ENCODE measurements around the gene HOXB7.

The HOXB7 gene

DNA sequence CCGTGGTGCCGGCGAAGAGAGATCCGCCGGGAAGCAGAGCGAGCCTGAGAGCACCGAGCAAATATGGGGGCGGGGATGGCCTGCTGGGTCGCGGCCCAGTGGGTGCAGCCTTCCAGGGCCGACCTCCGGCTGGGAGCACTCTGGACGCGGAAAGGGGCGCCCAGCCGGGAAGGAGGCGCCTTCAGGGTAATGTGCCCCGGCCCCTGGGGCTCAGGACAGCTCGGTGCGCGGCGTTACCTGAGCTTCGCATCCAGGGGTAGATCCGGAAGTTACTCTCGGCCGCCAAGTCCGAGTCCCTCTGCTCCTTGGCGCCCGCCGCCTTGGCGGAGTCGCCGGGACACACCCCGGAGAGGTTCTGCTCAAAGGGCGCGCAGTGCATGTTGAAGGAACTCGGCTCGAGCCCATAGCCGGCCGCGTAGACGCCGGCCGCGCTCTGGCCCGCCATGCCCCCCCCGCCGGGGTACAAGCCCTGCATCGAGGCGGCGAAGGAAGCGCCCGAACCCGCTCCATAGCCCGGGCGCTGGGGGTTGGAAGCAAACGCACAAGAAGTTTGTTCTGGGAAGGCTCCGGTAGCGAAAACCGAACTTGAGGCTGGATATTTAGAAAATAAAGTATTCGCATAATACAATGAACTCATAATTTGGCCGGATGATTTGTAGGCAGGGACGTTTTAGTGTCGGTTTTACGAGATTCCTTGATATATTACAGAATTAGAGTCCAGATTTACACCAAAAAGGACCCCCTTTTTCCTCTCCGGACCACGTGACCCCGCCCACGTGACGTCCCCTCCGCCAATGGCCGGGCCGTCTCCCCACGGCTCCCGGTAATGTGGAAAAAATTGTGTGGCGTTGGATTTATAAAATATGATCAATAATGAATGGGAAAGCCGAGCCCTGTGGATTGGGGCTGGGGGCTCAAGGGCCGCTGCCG is at the start of gene HOXB7:
HOXB7 (minus strand) TSS at position 736 of the 930 bp plus-strand sequence; CDS start at position 637, 99 bp downstream.
- DNase-seq (ENCODE audit: low read depth), result no peak

DNA sequence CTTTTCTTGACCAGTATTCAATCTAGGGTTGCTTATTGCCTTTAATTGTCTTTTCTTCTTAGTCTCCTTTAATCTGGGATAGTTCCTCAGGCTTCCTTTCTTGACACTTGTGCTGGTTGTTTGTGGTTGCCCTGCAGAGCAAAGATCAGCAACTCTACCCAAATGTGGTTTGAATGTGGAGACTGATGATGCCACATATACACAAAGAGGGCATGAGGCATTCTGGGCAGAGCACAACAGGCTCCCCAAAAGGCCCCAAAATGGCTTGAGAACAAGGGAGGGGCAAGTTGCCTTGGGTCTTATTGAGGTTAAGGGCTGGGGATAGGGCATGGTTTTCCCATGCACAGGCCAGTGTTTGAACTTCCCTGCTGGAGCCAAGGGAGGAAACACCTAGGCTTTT is 45.1 kb upstream of the HOXB7 start:
- DNase-seq (ENCODE audit: low read depth), result no peak

DNA sequence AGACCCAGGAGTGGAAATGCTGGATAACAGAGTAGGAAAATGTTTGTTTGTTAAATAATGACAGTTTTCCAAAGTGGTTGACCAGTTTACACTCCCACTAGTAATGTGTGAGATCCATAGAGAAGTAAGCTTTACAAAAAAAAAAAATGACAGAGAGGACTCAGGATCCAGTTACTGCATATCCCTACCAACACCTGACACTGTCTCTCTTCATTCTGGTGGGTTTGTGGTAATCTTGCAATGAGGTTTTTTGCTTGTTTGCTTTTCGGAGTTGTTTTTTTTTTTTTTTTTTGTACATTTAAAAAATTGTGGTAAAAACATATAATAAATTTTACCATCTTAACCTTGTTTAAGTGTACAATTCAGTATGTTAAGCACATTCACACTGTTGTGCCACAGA is 38.9 kb upstream of the HOXB7 start:
- no peak for DNase-seq (ENCODE audit: low read depth)

DNA sequence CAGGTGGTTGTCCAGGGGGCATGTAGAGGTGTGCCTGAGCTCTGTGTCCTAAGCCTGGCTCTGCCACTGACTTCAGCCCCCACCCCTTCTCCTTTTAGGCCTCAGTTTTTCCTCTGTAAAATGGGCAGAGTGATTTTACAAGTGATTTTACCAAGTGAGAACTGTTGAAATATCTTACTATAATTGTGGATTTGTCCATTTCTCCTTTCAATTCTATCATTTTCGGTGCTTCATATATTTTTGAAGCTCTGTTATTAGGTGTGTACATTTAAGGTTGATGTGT is 37.1 kb upstream of the HOXB7 start:
- DNase-seq (ENCODE audit: low read depth), result no peak

DNA sequence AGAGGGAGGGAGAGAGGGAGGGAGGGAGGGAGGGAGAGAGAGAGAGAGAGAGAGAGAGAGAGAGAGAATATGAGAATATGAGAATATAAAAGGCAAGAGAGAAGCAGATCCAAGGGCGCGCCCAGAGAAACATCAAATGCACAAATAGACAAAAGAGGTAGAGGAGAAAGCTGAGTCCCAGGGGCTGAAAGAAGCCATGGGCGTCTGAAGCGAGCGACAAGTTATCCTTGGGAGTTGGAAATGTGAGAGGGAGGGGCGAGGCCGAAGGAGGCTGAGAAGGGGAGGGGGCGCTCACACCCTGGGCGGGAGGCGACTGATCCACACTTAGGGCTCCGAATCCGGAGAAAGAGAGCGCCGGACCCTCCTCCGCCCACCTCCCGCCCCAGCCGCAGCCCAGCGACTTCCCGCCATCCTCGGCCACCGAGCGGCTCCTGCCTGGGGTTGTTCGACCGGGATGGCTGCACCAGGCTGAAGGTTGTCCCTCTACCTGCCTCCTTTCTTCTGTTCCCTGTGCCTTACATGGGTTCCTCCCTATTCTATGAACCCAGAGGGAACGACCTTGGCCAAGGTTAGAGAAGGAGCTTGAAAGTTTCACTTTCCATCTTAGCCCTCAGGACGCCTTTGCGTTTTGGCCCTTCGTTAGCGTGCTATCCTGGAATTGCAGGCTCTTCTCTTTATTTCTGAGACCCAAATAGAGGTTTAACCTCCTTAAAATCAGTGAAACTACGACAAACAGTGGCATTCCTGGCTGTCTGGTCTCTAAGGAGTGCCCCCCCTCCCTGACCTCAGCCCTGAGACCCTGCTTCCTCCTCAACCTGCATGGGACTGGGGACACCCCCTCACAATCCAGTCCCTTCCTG is 36.5 kb upstream of the HOXB7 start:
- DNase-seq (ENCODE audit: low read depth), result no peak

DNA sequence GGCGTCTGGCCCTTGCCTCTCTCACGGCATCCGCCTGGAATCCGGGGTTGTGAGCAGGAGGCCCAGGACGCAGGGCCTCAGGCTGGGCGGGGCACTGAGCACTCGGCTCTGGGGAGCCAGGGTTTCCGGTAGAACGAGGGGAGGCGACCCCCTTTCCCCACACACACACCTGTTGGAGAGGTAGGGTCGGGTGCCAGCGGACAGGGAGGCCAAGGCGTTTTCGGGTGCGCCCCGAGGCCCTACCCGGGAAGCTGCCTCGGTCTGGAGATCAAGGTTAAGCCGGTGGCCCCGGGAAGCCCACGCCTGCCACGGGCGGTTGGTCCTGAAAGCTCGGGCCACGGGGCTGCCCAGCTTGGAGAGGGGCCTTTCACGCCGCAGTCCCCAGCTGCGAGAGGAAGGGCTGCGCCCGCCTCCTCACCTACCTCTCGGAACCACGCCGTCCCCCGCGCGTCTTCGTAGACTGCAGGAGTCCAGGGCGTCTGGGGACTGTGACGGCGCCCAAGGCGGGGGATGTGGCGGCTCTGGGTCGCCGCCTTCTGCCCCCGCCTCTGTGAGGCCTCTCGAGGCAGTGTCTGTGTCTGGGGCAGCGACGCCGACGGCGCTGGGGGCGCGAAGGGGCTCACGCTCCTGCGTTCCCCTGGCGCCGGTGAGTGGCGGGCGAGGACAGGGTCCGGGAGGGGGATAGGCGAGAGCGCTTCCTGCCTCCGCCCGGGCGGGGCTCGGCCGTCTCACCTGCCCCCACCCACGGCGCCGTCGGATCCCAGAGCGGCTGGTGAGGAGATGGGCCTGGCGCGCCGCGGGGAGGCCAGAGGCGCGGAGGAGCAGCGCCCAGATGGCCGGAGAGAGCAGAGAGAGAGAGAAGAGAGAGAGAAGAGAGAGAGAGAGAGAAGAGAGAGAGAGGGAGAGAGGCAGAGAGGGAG is 35.6 kb upstream of the HOXB7 start:
- no peak for DNase-seq (ENCODE audit: low read depth)

DNA sequence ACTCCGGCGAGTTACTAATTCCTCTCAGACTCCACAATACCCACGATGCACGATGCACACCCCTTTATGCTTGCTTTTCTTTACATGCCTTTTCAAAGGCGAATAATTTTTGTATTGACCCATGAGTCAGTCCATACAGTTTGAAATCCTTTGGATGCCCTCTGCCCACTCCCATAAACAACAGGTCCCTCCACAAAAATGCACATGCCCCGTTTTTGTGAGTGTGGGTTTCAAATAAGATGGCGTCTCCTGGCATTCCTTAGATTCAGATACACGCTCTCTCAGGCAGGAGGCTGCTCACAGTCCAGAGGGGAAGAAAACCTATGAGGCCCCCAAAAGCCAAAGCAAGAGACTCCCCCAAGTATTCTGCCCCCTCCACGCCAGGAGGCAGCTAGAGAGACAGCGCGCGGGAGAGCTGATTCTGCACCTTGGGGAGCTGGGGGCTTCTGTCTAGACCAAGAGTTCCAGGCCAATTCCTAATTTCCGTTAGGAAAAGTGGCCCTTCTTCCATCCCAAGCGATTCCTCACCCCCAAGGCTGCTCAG is 34.9 kb upstream of the HOXB7 start:
- no peak for DNase-seq (ENCODE audit: low read depth)

DNA sequence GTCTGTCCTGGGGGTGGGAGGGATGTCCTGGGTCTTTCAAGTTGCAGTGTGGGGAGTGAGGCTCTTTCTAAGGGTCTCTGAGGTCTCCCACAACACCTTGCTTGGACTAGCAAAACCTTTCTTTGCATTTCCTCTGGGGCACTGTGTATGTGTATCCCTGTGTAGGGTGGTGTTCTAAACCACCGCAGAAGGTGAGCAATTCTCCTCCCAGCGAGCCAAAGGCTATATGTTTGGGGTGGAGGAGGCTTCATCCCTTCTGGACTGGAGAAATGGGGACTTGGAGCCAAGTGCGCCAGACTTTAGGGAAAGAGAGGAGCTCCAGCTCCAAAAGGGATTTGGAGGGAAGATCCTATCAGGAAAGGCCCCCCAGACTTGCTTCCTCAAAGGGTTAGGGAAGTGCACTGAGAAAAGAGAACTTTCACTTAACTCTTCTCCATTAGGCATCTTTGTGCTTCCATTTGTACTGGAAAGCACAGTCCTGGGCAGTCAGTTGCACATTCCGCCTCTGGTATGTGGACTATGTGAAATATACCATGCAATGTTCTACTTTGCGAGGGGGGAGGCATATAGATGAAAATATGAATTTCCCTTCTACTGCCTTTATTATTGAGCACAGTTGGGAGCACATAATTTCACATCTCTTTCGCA is 34.2 kb upstream of the HOXB7 start:
- no peak for DNase-seq (ENCODE audit: low read depth)

DNA sequence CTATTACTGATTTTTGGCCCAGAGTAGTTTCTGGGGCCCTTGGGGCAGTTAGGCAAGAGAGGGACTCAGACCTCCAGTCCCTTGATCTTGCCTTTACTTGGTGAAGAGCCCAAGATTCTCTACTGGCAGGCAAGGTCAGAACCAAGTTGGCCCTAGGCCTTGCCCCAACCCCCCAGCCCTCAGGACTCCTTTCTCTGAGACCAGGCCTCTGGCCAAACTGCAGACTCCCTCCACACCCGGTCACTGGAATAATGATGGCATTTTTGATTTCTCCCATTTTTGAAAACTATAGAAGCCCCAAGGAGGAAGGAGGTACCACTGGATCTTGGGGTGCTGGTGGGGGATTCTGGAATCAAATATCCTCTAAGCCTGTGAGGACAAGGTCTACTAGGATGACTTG is 33.3 kb upstream of the HOXB7 start:
- no peak for DNase-seq (ENCODE audit: low read depth)

DNA sequence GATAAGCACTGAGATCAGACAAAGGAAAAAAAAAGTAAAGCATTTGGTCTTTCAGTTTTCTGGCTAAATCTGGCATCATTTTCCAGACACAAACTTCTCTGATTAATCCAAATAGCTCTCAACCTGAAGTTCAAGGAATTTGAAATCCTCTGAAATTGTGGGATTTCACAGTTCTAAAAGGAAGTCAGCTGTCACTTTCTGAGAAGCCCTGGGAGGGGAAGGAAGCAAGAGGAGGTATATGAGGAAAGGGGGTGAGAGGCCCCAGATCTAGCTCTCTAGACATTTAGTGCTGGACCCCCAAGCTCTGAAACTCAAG is 32.8 kb upstream of the HOXB7 start:
- DNase-seq (ENCODE audit: low read depth), result no peak

DNA sequence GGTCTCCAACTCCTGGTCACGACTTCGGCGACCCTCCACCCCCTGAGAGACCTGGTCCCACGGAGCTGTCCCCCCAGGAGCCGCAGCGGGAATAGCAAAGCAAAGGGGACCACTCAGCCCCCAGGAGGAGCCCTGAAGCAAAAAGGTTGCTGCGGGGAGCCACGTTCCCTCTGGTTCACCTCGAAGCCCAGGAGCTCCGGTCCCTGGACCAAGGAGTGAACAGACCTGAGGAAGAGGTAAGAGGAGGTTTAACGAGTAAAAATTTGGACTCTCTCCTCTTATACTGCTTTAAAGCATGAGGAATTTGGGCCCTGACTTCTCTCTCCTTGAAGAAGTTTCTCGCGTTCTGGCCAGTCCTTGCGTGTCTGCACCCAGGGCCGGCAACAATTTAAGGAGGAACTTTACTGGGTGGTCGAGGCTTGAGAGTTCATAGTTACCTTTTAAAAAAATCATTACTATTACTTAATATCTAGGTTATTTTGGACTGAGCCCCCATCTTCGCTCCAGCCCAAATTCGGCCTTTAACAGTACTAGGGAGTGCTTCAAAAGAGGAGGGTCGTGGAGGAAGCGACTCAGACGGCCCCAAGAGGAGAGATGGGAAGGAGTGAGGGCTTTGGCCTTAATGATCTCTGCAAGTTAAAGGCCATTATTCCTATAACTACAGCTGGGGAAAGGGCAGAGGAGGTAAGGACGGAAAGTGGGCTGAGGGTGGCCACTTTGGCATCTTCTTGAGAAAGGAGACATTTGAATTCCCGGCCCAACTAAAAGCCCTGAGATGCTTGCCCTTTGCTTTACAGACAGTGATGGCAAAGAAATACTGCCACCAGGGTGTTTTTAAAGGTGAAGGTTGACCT is 32.3 kb upstream of the HOXB7 start:
- no peak for DNase-seq (ENCODE audit: low read depth)

DNA sequence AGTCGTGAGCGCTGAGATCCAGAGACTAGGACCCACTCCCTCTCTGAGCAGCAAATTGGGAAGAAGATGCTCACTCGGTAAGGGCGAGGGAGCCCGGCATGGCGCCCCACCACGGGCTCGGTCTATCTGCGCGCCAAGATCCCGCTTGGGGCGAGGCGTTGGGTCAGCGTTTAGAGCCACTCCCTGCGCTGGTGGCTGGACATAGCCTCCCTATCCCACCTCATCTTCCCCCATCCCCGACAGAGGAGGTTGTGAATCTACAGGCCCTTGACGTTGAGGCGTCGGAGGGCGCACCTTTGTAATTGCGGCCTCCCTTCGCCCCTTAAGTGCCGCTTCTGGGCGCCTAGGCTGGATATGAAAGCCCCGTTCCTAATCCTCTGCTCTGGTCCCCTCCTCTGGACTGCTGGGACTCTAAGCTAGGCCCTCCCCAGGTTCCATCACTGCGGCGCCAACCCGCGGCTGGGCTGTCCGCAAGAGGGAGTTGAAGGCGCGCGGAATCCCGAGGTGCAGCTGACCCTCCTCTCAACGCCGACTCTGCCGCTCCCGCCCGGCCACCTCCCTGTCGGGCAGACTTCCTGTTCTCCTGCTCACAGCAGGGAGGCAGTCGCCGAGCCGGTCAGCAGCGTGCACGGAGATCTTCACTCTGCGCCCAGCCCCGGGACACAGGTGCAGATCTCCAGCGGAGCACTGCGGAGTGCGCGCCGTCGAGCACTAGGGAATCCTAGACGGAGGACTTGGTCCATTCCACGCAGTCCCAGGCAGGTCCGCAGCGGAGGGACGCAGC is 31.4 kb upstream of the HOXB7 start:
- DNase-seq (ENCODE audit: low read depth), result no peak

DNA sequence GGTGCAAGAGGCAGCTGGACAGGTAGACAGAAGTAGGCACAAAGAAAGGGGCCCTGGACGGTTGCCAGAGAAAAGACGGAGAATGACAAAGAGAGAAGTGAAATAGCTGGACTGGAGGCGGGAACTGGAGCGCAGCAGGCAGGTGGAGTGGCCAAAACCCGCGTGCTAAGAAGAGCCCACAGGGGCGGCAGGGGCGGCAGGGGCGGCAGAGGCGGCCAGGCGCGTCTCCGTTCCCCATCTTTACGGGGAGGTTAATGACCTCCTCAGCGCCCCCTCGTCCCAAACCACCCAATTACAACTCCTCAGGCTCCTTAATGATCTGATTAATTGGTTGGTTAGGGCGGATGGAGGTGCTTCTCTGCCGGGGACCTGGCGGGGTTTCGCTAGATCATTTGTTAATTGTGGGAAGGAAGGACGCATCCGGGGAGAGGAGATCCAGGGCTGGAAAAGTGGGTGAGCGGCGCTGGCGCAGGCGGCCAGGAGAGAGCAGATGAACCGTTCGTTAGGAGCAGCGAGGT is 30.8 kb upstream of the HOXB7 start:
- DNase-seq (ENCODE audit: low read depth), result no peak

DNA sequence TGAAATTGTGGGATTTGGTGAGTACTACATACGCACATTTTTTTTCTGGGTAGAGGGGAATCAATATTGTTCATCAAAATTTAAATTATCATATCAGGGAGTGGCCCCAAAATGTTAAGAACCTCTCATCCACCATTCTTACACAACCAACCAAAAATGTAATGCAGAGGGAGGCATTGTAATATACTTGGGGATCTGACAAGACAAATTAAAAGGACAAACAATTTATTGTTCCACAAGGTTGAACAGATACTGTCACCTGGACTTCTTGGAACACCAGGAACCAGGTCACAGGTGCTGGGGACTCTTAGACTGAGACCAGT is 30.0 kb upstream of the HOXB7 start:
- DNase-seq (ENCODE audit: low read depth), result no peak

DNA sequence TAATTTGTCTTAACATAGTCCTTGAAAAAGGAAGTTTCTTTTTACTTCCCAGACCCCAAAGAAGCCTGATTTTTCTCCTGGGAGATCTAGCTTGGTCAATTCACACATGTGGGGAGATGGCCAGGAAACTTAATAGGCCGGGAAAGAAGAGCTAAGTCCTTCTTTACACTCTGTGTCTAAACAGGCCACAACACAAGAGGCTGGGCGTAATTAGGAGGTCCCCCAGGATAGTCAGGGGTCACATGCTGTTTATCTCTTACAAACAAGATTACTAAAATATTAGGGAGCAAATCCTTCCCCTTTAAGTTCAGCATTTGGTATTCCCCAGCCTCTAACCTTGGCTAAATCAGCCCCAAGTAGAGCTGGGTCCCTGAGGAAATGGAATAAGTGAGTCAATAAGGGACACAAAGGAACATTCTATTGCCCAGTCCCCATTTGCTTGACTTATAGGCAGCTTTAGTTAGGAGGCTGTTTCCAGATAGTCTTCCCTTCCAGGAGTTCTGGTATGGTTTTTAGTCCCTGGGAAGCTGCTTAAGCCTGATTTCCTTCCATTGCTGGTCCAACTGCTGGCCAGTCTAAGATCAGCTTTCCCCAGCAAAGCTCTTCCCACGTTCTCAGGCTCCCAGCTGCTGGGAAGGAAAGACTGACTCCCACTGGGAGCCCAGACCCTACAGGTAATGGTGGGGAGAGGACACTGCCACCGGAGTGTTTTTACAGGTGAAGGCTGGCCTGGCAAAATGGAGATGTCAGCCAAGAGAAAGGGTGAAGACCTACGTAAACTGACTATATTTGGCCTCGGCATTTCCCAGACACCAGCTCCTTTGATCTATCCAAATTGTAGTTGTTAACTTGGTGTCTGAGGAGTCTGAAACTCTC is 29.4 kb upstream of the HOXB7 start:
- DNase-seq (ENCODE audit: low read depth), result no peak

DNA sequence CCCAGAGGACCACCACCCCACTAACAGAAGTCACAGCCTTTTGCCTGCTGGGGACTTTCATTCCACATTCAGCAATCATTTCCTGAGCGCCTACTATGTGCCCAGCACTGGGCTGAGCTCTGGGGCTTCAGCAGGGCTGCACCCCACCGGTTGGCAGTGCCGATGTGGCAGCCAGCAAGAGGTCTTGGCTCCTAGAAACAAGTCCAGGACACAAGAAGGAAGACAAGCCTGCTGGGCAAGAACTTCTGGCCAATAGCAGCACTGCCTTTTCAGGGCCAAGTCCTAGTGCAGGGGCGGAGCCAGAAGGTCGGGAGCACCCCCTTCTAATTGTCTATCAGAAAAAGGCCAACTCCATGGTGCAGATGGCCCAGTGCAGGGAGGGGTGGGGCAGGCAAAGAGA is 28.3 kb upstream of the HOXB7 start:
- no peak for DNase-seq (ENCODE audit: low read depth)

DNA sequence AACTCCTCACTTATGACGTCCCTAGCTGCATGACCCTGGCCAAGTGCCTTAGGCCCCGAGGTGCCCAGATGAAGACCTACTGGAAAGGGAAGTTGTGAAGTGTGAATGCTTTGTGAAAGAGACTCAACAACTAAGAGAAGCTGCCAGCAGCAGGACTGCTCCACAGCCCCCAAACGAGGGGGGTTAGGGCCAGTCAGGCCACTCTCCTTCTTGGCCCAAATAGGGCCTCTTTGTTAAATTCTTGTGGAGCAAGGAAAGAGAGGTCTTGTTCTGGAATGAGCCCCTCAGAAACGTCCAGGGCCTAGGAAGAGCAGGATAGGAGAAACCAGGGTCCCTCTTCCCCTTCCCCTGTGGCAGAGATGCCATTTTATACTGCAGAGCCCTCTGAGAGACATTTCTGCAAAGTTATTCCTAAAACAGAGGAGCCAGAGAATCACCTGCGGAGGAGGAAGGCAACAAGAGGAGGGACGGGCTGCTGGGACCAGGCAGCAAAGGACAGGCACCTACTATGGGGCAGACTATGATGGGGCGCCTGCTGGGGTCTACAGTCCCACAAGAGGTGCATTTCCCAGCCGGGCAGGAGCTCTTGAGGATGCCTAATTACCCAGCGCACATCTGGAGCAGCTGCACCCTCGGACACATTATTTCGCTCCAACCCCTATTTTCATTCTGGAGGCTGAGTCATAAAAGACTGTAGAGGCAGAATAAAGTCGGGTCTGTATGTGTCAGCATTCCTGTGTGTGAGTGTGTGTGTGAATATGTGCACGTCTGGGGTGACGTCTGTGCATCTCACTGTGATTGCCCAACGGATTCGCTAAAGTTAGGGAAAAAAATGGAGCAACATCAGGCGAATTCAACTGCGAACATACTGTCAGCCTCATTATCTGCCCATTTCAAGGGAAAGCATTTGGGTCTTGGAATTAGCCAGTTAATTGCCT is 26.8 kb upstream of the HOXB7 start:
- DNase-seq (ENCODE audit: low read depth), result no peak

Measured in fibroblast of gingiva (primary cell).